GM10847 (cell line): ENCODE measurements around the gene ANO7.

Experiments
- POLR2A ChIP-seq: IDR thresholded peaks from 2 replicates; pipeline ENCODE4 v1.6.1; 2011; ENCODE audit not compliant: insufficient read length; ENCODE audit errors: extremely low read depth

The ANO7 gene

DNA sequence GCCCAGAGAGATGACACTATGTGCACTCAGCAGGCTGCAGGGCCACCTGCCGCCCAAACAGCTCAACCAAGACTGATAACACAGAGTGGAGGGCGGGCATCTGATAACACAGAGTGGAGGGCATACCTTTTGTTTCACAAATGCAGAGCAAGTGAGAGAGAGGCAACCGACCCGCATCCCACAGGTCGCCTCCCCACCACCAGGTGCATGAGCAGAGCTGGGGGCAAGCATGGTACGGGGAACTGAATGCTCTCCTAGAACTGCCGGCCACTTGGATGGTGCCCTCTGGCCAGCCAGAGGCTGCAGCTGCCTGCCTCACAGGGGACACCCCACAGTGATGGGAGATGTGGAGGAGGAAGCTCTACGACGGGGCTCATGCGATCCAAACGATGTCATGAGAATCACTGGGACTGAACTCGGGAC lies 49.5 kb downstream of the ANO7 start:
- TF ChIP-seq POLR2A = no peak

DNA sequence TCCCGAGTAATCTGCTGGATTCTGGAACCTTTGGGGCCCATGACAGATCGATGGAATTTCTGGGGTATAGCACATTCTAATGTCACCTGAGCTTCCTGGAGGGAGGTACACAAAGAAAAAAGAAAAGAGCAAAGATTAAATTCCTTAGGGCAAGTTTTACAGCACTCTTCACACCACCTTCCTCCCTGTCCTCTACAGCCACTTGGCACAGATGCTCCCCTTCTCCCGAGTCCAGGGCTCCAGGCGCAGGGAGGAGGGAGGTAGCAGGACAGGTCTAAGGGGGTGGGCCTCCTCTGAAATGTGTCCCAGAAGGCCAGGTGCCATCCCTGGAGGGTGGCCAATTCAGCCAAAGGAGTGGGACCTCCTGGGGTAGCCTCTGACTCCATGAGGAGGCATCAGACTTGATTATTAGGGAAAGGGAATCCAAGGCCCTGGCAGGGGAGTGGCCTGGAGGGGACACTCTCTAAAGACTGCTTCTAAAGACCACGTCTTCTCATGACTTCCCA lies 50.3 kb downstream of the ANO7 start:
- TF ChIP-seq POLR2A = no peak

DNA sequence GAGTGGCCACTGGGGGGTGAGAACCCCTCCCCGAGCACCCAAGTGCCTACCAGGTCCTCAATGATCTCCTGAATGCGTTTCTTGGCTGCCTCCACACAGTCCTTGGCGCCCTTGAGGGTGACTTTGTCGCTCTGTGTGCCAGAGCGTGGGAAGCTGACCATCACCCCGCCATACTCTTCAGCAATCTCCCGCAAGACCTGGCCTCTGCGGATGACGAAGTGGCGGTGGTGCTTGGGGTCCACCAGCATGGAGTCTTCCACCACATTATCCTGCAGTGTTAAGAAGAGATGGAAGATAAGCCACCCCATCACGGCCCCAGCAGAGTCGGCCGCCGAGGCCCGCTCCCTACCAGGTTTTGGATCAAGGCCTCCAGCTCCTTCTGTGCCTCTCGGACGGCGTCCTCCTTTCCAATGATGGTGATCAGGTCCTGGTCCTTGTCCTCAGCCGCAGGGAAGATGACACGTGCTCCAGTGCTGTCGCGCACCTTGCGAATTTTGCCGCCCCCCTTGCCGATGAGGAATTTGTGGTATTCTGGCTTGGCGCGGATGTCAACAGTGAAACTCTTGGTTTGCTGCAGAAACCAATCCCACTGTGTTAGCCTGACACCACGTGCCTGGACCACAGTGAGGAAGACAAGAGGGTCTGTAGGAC lies 51.2 kb downstream of the ANO7 start:
- TF ChIP-seq POLR2A = no peak

DNA sequence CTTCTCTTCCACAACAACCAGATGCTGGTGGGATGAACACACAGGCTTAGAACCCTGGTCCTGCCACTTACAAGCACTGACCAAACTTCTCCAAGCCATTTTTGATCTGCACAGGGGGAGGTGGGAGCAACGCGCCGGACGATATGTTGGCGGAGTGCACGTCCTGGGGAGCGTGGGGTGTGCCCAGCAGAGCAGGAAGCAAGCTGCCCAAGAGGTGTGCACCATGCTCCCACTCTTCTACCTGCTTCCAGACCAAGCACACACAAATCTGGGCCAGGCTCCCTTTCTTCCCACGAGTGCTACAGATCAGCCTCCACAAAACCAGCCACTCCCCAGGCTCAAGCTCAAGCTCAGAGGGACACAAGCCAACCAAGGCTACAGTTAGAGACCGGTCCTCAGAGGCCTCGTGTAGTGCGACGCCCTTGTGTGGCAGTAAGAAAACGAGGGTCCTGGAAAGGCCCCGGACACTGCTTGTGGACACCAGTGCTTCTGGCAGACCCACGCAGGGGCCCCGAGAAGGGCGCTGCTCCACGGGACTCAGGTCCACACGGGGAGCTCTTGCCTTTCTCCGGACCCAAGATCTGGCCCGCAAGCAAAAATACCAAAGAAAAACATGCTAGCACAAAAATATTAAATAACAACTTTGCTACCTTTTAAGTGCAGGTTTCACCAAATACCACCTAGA lies 52.0 kb downstream of the ANO7 start:
- no peak for TF ChIP-seq POLR2A

DNA sequence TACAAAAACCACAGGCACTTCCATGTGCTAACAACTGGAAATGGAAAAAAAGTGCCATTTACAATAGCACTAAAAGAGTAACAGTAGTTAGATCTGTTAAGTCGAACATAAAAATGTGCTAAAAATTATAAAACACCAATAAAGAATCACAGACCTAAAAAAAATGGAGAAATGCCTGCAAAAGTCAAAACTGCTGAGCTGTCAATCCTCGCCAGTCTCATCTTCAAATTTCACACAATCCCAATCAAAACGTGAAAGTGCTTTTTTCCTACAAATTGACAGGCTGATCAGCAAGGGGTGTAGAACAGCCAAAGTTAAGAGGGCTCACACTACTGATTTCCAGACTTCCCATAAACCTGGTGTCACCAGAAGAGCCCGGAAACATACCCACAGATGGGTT lies 53.2 kb downstream of the ANO7 start:
- TF ChIP-seq POLR2A = no peak

DNA sequence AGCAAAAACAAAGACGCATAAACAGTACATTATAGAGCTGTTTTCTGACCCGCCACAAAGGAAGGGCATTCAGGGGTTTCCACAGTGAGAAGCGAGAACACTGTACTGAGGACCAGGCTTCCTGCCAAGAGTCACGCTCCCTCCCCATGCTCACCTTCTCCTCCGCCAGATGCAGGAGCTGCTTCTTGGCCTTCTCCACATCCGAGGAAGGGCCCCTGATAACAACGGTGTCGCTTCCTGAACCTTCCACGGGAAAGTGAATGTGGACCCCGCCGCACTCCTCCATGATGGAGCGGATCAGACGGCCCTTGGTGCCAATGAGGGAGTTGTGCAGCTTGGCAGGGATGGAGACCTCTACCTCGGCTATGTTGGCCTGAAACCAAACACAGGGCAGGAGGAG lies 53.8 kb downstream of the ANO7 start:
- no peak for TF ChIP-seq POLR2A

DNA sequence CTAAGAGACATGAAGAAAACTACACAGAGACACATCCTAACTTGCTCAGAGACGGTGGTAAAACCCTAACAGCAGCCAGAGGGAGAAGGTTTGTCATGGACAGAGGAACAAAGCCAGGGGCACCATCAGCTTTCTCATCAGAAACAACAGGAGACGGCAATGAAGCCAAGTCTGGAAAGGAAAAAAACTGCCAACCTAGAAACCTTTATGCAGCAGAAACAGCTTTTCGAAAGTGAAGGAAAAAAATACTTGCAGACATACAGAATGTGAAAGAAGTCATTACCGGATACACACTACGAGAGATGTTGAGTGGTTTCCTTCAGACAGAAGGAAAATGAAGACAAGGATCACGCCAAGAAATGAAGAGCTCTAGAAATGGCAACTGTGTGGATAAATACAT lies 55.9 kb downstream of the ANO7 start:
- TF ChIP-seq POLR2A = no peak

- TF ChIP-seq POLR2A = no peak
Measured at GRCh38 chr2:241248289-241248688, 59.8 kb downstream of the ANO7 start.

- no peak for TF ChIP-seq POLR2A
Measured at GRCh38 chr2:241248897-241249296, 60.4 kb downstream of the ANO7 start.

- TF ChIP-seq POLR2A = no peak
Measured at GRCh38 chr2:241249654-241250053, 61.2 kb downstream of the ANO7 start.

DNA sequence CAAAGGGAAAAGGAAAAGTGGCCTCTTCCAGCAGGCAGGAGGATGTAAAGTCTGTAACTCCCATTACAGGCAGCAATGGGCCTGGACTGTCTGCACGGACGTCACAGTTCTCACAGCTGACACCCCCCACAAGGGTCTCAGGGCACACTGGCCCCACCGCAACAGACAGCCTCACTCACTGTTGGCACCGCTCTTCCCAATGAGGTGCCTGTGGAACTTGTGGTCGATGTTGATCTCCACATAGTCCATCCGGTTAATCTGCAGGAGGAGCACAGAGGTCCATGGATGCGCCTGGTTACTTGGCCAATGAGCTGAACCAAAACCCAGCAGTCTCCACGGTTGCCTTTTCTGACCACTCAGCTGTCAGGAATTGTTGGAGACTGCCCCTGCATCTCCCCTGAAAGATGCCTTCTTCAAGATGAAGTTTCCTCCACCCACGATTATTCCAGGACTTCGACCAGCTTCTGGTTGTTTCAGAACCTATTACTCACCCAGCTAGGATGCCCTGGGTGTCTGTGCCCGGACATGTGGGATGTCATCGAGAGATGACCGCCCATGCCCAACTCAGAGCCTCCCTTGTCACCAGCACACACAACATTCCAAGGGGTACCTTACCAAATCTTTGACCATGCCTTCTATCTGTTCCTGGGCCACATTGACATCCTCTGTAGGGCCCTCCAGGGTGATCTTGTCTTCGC lies 64.5 kb downstream of the ANO7 start:
- no peak for TF ChIP-seq POLR2A

- TF ChIP-seq POLR2A = no peak
Measured at GRCh38 chr2:241254904-241255351, 66.5 kb downstream of the ANO7 start.

DNA sequence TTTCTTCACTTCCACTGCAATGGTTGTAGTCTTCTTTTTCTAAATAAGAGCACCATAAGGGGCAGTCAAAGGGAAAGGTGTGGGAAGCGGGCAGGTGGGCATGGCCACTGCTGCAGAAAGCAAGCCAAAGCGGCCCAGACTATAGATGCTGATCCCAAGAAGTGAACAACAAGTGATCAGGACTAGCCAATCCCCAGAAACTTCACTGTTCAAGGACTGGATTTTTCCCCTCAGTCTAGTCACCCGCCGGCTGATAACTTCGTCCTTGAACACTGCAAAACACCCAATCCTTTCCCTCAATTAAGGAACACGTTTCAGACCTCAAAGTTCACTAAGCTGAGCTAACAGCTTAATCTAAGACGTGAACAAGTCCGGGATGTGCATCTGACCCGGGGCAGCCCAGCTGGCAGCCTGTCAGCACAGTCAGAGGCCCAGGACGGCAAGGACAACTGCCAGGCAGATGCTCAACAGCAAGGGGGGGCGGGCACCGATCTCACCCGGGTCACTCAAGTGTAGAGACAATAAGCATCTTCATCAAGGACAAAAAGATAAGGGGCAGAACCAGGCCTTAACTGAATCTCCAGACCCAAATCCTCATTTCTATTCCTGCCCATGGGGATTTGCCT lies 67.2 kb downstream of the ANO7 start:
- TF ChIP-seq POLR2A = no peak

- TF ChIP-seq POLR2A = no peak
Measured at GRCh38 chr2:241256168-241256545, 67.7 kb downstream of the ANO7 start.

DNA sequence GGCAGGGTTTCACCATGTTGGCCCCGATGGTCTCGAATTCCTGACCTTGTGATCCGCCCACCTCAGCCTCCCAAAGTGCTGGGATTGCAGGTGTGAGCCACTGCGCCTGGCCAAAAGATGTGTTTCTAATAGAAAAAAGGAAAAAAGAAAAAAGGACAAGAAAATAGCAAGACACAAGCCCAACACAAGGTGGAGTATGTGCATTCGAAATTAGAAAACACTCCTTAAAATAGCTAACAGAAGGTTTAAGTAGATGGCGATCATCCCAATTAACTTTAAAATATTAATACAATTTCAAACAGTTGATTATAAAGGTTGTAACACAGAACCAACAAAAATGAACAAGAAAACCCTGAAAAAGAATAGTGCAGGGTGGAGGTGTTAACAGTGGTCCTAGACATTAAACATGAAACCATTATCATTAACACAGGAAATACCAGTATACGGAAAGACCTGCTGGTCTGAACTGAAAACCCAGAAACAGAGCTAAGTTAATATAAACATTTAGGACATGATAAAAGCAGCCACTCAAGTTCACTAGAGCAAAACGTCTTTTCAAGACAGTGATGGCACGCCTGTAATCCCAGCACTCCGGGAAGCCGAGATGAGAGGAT lies 69.0 kb downstream of the ANO7 start:
- TF ChIP-seq POLR2A = no peak

DNA sequence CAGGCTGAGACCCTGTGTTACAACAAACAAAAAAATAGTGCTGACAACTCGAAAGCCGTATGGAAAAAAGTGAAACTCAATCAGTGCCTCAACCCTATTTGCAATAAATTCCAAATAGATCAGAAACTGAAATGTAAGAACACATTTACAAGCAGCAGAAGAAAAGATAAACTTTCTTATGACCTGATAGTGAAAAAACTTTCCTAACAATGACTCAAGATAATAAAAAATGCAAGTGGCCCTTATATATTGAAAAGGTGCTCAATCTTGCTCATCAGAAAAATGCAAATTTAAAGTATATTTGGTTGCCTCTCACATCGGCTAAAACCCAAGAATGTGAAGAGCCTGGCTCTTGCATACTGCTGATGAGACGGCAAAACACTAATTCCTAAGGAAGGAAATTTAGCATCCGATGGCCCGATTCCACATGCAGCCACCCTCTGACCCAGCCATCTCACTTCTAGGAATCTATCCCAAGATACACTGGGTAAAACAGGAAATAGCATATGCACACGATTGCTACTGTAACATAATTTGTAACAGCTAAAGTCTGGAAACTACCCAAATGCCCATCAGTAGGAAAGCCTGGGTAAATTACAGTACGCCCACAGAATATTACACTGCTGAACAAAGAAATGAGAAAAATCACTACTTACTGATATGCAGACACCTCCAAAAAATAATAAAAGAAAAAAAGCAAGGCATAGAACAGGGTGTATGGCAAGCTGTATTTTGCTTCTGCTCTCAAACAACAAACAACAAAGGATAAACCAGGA lies 70.2 kb downstream of the ANO7 start:
- no peak for TF ChIP-seq POLR2A
